NCI-H2171 (cell line): ENCODE measurements around the gene MRGPRX2.

Experiments
- DNase-seq: peaks from one replicate; lab custom pipeline; 2025; lab: John Stamatoyannopoulos, UW

The MRGPRX2 gene

DNA sequence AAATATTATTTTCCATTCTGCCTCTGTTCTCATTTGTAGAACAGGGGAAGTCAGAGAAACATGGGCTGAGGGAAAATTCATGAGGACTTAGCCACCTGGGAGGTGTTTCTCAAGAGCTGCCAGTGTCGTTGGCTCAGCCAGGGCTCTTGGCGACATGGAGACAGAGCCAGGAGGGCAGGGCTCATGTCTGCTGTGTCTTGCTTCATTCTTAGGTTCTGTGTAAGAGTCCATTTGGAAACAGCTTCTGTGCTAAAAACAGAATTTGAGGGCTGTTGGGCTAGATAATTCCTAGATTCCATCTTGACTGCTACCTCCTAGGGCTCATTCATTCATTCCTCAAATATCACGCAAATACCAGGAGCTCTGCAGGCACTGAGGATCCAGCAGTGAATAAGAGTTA, 15.1 kb upstream of the MRGPRX2 start:
- no peak for DNase-seq

DNA sequence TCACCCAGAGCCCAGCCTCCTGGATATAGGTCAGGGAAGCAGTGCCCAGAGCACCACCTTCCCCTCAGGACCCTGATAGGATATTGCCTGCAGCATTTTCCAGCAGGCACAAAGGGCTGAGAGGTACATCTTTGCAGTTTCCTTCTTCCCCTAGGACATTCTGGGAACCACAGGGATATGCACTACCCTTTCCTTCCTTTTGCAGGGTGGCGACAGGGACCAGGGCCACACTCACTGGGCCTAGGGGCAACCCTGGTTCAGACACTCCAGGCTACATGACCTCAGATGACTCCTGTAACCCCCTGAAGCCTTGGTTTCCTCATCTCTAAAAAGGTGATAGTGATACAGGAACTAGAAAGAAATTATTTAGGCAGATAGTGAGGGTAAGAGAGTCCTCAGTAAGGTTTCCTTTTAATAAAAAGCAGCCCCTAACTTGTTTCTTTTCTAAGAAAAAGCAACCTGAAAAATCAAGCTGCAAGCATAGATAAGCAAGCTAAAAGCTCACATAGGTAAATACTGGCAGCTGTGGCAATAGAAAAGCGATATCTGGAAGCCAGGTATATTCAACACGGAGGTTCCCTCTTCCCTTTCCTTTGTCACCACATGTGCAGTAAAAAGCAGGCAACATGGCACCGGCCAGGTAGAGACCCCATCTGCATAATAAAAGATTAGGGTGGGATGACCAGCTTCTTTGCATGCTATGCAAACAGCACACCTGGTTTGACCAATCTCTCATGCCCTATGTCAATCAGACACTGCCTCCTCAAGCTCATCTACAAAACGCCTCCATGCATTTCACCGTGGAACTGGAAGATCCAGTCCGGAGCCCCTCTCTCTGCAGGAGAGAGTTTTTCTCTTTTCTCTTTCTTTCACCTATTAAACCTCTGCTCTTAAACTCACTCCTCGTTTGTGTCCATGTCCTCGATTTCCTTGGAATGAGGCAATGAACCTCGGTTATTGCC, 13.2 kb upstream of the MRGPRX2 start:
- DNase-seq, result no peak

GRCh38 chr11:19072464-19072863, 11.9 kb upstream of the MRGPRX2 start:
- no peak for DNase-seq

DNA sequence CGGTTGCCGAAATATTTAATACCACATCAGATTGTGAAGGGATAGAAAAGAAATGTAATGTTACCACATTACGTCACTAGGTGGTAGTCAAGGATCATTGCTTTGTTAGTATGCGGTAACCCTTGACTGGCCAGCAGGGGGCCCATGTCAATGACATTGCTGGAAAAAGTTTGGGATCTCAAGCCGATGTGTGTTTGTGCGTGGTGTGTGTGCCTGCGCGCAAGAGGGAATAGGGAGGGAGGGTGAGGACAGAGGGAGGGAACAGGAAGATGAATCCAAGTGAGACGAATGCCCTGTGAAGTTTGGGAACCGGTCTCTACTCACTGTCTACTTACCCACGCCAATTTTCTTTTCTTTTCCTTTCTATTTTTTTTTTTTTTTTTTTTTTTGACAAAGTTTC, 10.7 kb upstream of the MRGPRX2 start:
- DNase-seq, result peak; percentile 61

DNA sequence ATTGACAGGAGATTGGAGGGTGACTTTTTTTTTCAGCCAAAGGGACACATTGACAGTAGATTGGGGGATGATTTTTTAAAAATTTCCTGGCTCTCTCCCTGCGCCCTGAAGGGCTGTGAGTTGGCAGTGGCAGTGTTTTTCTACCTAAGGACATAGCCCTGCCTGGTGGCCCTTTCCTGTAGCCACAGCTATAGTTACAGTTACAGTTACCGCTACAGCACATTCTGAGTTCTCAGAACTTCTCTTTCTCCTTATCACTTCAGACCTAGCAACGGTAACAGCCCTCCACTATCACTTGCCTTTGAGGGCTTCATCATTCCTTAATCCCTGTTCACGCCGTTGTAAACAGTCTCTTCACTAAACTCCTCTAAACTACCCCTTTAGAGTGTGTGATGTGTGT, 684 bp downstream of the MRGPRX2 start:
- no peak for DNase-seq

DNA sequence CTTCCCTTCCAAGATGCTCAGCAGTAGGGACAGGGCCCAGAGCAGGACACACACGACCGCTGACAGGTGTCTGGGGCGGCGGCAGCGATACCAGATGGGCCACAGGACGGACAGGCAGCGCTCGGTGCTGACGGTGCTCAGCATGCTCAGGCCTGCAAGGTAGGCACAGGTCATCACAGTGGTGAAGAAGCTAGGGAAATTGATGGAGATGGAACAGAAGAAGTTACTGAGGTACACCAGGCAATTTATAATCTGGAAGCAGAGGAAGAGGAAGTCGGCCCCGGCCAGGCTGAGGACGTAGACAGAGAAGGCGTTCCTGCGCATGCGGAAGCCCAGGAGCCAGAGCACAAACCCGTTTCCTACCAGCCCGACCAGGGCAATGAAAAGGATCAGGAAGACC, 4.6 kb downstream of the MRGPRX2 start:
- DNase-seq, result no peak

GRCh38 chr11:19055016-19055415, 5.5 kb downstream of the MRGPRX2 start:
- DNase-seq, result no peak

GRCh38 chr11:19053909-19054308, 6.6 kb downstream of the MRGPRX2 start:
- no peak for DNase-seq

GRCh38 chr11:19050281-19050680, 10.2 kb downstream of the MRGPRX2 start:
- DNase-seq, result no peak

DNA sequence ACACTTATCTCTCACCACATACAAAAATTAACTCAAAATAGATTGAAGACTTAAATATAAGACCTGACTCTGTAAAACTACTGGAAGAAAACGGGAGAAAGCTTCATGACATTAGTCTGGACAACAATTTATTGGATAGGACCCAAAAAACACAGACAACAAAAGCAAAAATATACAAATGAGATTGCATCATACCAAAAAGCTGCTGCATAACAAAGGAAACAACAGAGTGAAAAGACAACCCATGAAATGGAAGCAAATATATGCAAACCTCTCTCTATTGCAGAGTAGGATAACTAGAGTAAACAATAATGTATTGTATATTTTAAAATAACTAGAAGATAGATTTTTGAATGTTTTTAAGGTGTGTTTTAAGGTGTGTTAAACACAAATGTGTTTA, 11.2 kb downstream of the MRGPRX2 start:
- no peak for DNase-seq

- no peak for DNase-seq
Observed at GRCh38 chr11:19040051-19040450, 20.5 kb downstream of the MRGPRX2 start.

DNA sequence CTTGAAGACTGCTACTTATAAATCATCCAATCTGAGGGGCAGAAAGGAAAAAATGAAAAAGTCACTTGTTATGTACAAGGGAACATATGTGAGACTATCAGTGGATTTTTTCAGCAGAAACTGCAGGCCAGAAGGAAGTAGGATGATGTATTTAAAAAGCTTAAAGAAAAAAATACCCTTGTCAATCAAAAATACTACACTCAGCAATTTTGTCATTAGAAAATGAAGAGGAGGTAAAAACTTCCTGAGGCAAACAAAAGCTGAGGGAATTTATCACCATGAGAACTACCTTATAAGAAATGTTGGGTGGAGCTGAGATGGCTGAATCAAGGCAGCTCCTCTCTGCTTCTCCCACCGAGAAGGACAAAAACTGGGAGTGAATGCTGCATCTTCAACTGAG, 21.1 kb downstream of the MRGPRX2 start:
- DNase-seq, result no peak

DNA sequence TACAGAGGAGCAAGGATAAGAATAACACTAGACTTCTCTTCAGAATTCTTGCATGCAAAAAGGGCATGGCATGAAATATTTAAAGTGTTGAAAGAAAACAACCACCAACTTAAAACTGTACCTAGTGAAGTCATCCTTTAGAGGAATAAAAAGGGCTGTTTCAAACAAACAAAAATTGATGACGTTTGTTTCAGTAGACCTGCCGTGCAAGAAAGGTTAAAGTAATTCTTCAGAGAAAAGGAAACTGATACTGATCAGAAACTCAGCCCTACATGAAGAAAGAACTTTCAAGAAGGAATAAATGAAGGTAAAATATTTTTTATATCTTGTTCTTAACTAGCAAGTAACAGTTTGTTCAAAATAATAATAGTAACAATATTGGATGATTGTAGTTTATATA, 27.5 kb downstream of the MRGPRX2 start:
- DNase-seq, result no peak

DNA sequence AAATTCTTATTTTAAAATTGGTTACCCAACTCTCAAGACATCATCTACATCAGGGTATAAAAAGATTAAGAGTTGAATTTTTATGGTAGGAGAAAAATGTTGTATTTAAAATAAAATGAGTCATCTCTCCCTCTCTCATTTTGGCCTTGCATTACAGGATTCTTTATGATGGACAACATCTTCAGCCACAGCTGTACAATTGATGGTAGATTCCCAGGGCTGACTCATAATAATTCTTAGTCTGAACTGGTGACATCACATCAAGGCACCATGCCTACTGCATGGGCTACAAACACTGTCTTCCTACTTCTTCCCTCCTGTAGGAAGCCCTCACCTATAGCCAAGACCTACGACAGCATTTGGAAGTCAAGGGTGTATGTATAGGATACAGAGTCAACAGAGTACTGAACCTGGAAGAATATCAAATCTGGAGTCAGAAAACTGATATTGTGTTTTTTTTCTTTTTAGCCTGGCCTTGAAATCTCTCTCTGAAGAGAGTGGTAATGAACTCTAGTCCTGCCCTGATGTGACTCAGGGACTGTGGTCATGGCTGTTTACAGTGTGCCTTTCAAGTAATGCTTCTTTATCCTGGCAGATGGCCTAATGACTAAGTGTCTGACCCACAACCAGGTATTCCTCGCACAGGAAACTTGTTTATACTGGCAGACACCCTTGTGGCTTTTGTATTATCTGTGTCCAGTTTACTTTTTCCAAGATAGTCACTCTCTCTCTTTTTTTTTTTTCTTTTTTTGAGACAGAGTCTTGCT, 32.5 kb downstream of the MRGPRX2 start:
- no peak for DNase-seq

DNA sequence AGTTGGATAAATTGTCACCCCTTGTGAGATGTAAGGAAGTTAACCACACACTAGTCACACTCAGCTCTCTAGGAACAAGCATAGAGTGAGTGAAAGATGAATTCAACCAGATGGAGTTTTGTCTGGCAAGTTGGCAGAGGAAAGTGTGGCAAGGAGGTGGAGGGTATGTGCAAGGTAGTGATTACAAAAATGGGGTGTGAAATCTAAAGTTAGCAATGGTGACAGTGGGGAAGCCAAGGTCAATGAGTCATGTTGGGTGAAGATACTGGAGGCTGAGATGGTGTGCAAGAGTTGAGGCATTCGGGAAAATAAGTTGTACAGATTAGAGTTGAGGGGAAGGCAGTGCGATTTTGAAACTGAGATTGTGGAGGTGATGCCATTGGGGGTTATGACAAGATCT, 33.7 kb downstream of the MRGPRX2 start:
- no peak for DNase-seq

GRCh38 chr11:19025481-19026406, 34.8 kb downstream of the MRGPRX2 start:
- DNase-seq, result no peak

DNA sequence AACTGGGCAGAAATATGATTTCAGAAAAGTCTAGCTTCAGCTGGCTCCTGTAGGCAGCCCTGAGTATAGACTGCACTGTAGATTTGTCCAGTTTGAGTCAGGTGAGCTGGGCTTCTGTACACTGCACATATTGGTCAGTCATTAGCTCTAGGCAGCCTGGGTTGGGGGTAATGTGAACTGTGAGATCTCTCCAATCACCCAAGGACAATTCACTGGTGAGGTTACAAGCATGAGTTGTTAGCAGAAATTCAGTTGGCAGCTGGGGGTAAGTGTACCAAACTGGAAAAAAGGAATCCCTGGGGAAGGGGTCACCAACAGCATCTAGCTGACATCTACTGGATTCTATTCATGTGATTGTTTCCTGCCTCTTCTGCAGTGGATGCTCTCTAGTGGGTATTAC, 39.7 kb downstream of the MRGPRX2 start:
- DNase-seq, result no peak

GRCh38 chr11:19018901-19019300, 41.6 kb downstream of the MRGPRX2 start:
- DNase-seq, result no peak

- no peak for DNase-seq
Observed at GRCh38 chr11:19013181-19013857, 47.2 kb downstream of the MRGPRX2 start.

DNA sequence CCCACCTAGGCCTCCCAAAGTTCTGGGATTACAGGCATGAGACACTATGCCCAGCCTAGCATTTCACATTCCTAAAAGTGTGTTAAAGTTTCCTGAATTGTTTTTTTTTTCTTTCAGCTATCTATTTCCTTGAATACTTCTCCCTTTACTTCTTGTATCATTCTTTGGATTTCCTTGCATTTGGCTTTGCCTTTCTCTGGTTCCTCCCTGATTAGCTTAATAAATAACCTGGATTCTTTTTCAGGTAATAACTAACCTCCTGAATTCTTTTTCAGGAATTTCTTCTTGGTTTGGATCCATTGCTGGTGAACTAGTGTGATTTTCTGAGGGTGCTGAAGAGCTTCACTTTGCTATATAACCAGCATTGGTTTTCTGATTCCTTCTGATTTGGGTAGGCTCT, 47.9 kb downstream of the MRGPRX2 start:
- DNase-seq, result no peak
